Fibroblast of lung (primary cell): ENCODE data around the gene MYORG. TPM values are rescaled to one million over a fixed set of nuclear protein-coding genes. Genes with fewer than 3 reads are reported as not detected.

Experiments
- DNase-seq, 2 donors: peaks; one replicate each; pipeline versions ENCODE4 v3.0.0 to v3.0.0-alpha.2; 2010; ENCODE audit warnings: low read depth in 2 of 2
- H2AFZ ChIP-seq: 2 replicates; pipeline ENCODE4 v1.5.1; 2012; ENCODE audit warnings: low read length, control low read depth, inconsistent platforms
- H3K27ac ChIP-seq: 2 replicates; pipeline ENCODE4 v1.5.1; 2011; ENCODE audit warnings: low read length, control low read depth; ENCODE audit not compliant: insufficient read depth
- H3K27me3 ChIP-seq: 2 replicates; pipeline ENCODE4 v1.5.1; 2011; ENCODE audit warnings: mild to moderate bottlenecking, low read length; ENCODE audit not compliant: control insufficient read depth, insufficient read depth
- H3K36me3 ChIP-seq: 2 replicates; pipeline ENCODE4 v1.5.1; 2011; ENCODE audit warnings: low read length; ENCODE audit not compliant: control insufficient read depth, insufficient read depth
- H3K4me1 ChIP-seq: 2 replicates; pipeline ENCODE4 v1.5.1; 2011; ENCODE audit warnings: low read length; ENCODE audit not compliant: control insufficient read depth, insufficient read depth; ENCODE audit errors: extremely low read depth
- H3K4me2 ChIP-seq: 2 replicates; pipeline ENCODE4 v1.5.1; 2011; ENCODE audit warnings: low read length, control low read depth; ENCODE audit not compliant: insufficient read depth; ENCODE audit errors: extremely low read depth
- H3K4me3 ChIP-seq, 4 experiments: fragments of 200-600 bp in 1 of 4; sonication (generic) in 1 of 4; replicated peaks in 1 of 4; 2 replicates each; pipeline ENCODE4 v1.5.1; 2011 to 2016; ENCODE audit warnings: low read length in 4 of 4, low read depth in 3 of 4, mild to moderate bottlenecking in 3 of 4, control low read depth in 2 of 4, inconsistent platforms in 1 of 4, mixed read lengths in 1 of 4; ENCODE audit not compliant: insufficient read depth in 1 of 4; ENCODE audit errors: control extremely low read depth in 1 of 4
- H3K79me2 ChIP-seq: 2 replicates; pipeline ENCODE4 v1.5.1; 2012; ENCODE audit warnings: mild to moderate bottlenecking, low read length, inconsistent platforms; ENCODE audit not compliant: control insufficient read depth, insufficient read depth
- H3K9ac ChIP-seq: 2 replicates; pipeline ENCODE4 v1.5.1; 2011; ENCODE audit warnings: mild to moderate bottlenecking, low read length, control low read depth; ENCODE audit not compliant: insufficient read depth
- H3K9me3 ChIP-seq: 2 replicates; pipeline ENCODE4 v1.5.1; 2012; ENCODE audit warnings: low read depth, low read length; ENCODE audit not compliant: control insufficient read depth, insufficient read depth
- H4K20me1 ChIP-seq: 2 replicates; pipeline ENCODE4 v1.5.1; 2011; ENCODE audit warnings: low read length; ENCODE audit not compliant: control insufficient read depth, insufficient read depth; ENCODE audit errors: extremely low read depth
- EZH2 ChIP-seq: IDR thresholded peaks from 2 replicates; pipeline ENCODE4 v1.5.1; 2012; ENCODE audit warnings: low read length, control low read depth, mild to moderate bottlenecking; ENCODE audit errors: missing control alignments
- polyA plus RNA-seq, 2 donors: library from polyadenylated mRNA; depleted of rRNA in 1 of 2; stranded (reverse) in 1 of 2; unstranded in 1 of 2; fragments of >200 nt; gene quantifications; 2 replicates each; pipeline ENCODE4 v1.2.1, GENCODE V29; 2011 to 2012; ENCODE audit warnings: missing spikeins in 1 of 2
- total RNA-seq: library from RNA; depleted of rRNA; stranded (reverse); fragments of >200 nt; gene quantifications from 2 replicates; pipeline ENCODE4 v1.2.1, GENCODE V29; 2014
- TF ChIP-seq, protein P1 (sequence below), 2 donors: IDR thresholded peaks in 1 of 2; conservative IDR thresholded peaks in 1 of 2; 1 replicate in 1 of 2; 2 replicates in 1 of 2; pipeline ENCODE4 v1.5.1; 2011 to 2012; ENCODE audit warnings: low read length in 2 of 2, control low read depth in 1 of 2, inconsistent platforms in 1 of 2, low read depth in 1 of 2, mild to moderate bottlenecking in 1 of 2

MYORG gene
- total and polyA plus RNA-seq, 2 donors (not counting 1 experiment from before 2014, with no cell fraction given): 0.34 to 0.83 TPM

DNA sequence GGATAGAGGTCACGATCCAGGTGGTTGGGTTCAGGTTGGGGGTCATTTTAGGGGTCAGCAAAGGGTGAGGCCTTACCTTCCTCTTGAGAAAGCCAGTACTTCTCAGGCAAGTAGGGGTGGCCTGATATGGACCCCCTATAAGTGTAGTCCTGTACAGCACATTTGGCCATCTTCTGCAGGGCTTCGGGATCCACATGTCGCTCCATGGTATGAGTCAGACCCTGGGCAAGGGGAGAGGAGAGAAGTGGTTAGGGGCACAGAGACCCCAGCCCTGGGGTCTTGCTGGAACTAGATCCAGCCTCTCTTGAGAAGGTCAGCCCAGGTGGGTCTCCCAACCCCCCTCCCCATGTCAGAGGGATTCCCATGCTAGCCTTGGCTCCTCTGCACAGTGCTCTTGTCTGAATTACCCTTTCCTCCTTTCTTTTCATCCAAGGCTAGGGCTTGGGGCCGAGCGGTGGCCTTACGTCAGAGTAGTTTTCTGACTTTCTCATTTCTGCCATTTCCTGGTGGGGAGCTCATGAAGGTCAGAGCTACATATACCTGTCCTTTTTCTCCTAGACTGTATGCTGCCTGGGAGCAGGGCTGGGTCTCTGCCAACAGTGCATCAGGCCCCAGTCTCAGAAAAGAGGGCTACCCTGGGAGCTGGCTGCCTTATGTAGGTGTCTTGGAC lies 9.0 kb upstream of the MYORG start:
- Histone ChIP-seq H2AFZ (no peak overlapping the region), H4K20me1 (no peaks in the 10 kb centered on the region), H3K27ac (no peak overlapping the region), H3K4me2 (no peak overlapping the region), H3K36me3 (no peaks in the 10 kb centered on the region), H3K79me2 (no peaks in the 10 kb centered on the region), H3K9me3 (no peaks in the 10 kb centered on the region), H3K9ac (no peak overlapping the region), H3K27me3 (peaks cover 6% of the 10 kb centered on the region), H3K4me3 (no peak overlapping the region), H3K4me1 (peaks cover 3% of the 10 kb centered on the region)
- TF ChIP-seq, protein P1, sequence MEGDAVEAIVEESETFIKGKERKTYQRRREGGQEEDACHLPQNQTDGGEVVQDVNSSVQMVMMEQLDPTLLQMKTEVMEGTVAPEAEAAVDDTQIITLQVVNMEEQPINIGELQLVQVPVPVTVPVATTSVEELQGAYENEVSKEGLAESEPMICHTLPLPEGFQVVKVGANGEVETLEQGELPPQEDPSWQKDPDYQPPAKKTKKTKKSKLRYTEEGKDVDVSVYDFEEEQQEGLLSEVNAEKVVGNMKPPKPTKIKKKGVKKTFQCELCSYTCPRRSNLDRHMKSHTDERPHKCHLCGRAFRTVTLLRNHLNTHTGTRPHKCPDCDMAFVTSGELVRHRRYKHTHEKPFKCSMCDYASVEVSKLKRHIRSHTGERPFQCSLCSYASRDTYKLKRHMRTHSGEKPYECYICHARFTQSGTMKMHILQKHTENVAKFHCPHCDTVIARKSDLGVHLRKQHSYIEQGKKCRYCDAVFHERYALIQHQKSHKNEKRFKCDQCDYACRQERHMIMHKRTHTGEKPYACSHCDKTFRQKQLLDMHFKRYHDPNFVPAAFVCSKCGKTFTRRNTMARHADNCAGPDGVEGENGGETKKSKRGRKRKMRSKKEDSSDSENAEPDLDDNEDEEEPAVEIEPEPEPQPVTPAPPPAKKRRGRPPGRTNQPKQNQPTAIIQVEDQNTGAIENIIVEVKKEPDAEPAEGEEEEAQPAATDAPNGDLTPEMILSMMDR (conservative IDR thresholded peaks at IDR 0.05 in 1 of 2, IDR thresholded peaks at IDR 0.05 in 1 of 2; ENCODE audit: low read depth in 1 of 2, low read length in 2 of 2): no peak
- TF ChIP-seq EZH2: no peak
- DNase-seq: no peak

DNA sequence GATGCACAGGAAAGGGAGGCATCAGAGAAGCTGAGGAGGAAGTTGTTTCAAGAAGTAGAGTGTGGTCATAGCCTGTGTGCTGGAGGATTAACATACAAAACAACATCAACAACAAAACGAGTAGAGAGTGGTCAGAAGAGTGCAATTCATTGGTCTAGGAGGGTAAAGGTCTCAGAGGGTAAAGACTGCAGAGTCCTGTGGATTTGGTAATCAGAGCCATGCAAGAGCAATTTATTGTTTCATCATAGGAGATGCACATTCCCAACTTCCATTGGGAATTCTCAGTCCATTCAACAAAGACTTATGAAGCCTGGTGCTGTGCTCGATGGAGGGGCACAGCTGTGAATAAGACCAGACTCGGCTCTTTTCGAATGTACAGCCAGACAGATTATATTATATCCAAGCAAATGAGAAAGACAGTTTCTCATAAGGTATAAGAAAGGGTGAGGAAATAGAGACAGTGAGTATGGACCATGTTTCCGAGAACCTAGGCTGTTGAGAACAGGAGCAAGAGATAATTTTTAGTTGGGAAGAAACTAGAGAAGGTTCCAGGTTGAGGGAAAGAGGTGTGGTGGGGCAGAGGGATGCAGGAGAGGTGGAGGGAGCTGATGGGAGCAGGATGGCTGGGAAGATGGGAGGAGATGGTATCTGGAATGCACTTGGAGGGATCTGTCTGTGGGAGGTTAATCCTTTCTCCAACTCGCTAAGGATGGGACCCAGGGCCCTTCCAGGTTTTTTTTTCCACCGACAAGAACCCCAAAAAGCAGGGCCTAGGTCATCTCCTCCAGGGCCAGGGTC lies 7.9 kb upstream of the MYORG start:
- Histone ChIP-seq H4K20me1 (no peaks in the 10 kb centered on the region), H3K4me1 (peaks cover 3% of the 10 kb centered on the region), H3K4me2 (no peak overlapping the region), H3K9ac (no peak overlapping the region), H3K27ac (no peak overlapping the region), H3K9me3 (no peaks in the 10 kb centered on the region), H3K79me2 (no peaks in the 10 kb centered on the region), H3K27me3 (peaks cover 6% of the 10 kb centered on the region), H2AFZ (no peak overlapping the region), H3K36me3 (no peaks in the 10 kb centered on the region), H3K4me3 (no peak overlapping the region)
- TF ChIP-seq EZH2: no peak
- TF ChIP-seq, protein P1 (conservative IDR thresholded peaks at IDR 0.05 in 1 of 2, IDR thresholded peaks at IDR 0.05 in 1 of 2; ENCODE audit: low read depth in 1 of 2, low read length in 2 of 2): no peak
- DNase-seq: no peak

DNA sequence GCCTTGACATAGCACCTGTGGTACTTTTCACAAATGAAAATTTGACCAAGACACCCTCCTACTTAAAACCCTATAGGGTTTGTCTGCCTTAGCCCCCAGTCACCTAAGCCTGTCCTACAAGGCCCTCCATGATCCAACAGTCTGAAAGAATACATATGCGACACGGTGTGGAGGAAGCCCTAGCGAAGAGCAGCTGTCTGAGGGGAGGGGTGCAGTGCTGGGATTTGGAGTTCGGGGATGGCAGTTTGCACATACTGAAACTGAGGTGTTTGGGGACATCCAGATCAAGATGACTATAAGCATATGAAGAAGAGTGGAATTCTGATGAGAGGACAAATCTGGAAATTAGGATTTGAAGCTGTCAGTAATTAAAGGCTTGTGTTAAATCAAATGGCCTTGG lies 7.2 kb upstream of the MYORG start:
- H3K4me1 ChIP-seq: peaks cover 3% of the 10 kb centered on the region
- no peaks in the 10 kb centered on the region for H4K20me1 ChIP-seq
- TF ChIP-seq, protein P1 (conservative IDR thresholded peaks at IDR 0.05 in 1 of 2, IDR thresholded peaks at IDR 0.05 in 1 of 2; ENCODE audit: low read depth in 1 of 2, low read length in 2 of 2): no peak
- no peak for TF ChIP-seq EZH2
- H3K27ac ChIP-seq: no peak overlapping the region
- no peaks in the 10 kb centered on the region for H3K36me3 ChIP-seq
- H3K9ac ChIP-seq: no peak overlapping the region
- peaks cover 6% of the 10 kb centered on the region for H3K27me3 ChIP-seq
- H3K9me3 ChIP-seq: no peaks in the 10 kb centered on the region
- H2AFZ ChIP-seq: no peak overlapping the region
- no peak for DNase-seq
- no peak overlapping the region for H3K4me2 ChIP-seq
- H3K79me2 ChIP-seq: no peaks in the 10 kb centered on the region
- H3K4me3 ChIP-seq: no peak overlapping the region
